Hematopoietic multipotent progenitor cell treated with erythropoietin and hydrocortisone succinate and interleukin-3 and kit ligand, for 4 days (in vitro differentiated cells): ENCODE results near the gene SNX20.

Source experiments
- DNase-seq: peaks from one replicate; pipeline ENCODE4 v3.0.0-alpha.2; 2015

Gene SNX20

GRCh38 chr16:50702725-50703124 is 21.6 kb upstream of the SNX20 start:
- DNase-seq, result peak; percentile 84

- DNase-seq, result no peak
Observed at GRCh38 chr16:50699326-50700159, 18.4 kb upstream of the SNX20 start.

GRCh38 chr16:50697881-50698767 is 17.0 kb upstream of the SNX20 start:
- DNase-seq, result no peak

GRCh38 chr16:50697421-50697715 is 16.3 kb upstream of the SNX20 start:
- DNase-seq, result no peak

- DNase-seq, result peak; percentile 93
Observed at GRCh38 chr16:50696575-50697420, 15.7 kb upstream of the SNX20 start.

GRCh38 chr16:50696126-50696525 is 15.0 kb upstream of the SNX20 start:
- DNase-seq, result no peak

GRCh38 chr16:50695017-50696000 is 14.2 kb upstream of the SNX20 start:
- DNase-seq, result peak; percentile 55

- DNase-seq, result no peak
Observed at GRCh38 chr16:50694206-50694605, 13.1 kb upstream of the SNX20 start.

- DNase-seq, result no peak
Observed at GRCh38 chr16:50692999-50693781, 12.1 kb upstream of the SNX20 start, which contains the start of gene NOD2. NOD2 (plus strand) TSS chr16:50693606; CDS start chr16:50699496, 5,890 bp downstream.

GRCh38 chr16:50692644-50692998 is 11.5 kb upstream of the SNX20 start:
- no peak for DNase-seq

GRCh38 chr16:50690177-50690576 is 9.1 kb upstream of the SNX20 start:
- DNase-seq, result no peak

- no peak for DNase-seq
Observed at GRCh38 chr16:50688867-50689266, 7.8 kb upstream of the SNX20 start.

- DNase-seq, result no peak
Observed at GRCh38 chr16:50688083-50688482, 7.0 kb upstream of the SNX20 start.

- peak; percentile 79 for DNase-seq
Observed at GRCh38 chr16:50685462-50686063, 4.5 kb upstream of the SNX20 start.

GRCh38 chr16:50684823-50685461 is 3.8 kb upstream of the SNX20 start:
- DNase-seq, result peak; percentile 65

- DNase-seq, result peak; percentile 94
Observed at GRCh38 chr16:50683689-50684374, 2.7 kb upstream of the SNX20 start.

- DNase-seq, result no peak
Observed at GRCh38 chr16:50680556-50680893, 587 bp downstream of the SNX20 start.

- no peak for DNase-seq
Observed at GRCh38 chr16:50679676-50680555, 1.2 kb downstream of the SNX20 start.

GRCh38 chr16:50679266-50679665 is 1.8 kb downstream of the SNX20 start:
- no peak for DNase-seq
